Spleen (tissue), 7 donors: ENCODE measurements around the gene OR52D1.

Experiments
- POLR2A ChIP-seq, 3 donors: fragments of 450-650 bp; IDR thresholded peaks; one replicate each; pipeline ENCODE4 v1.5.1; 2017; ENCODE audit warnings: antibody characterized with exemption in 3 of 3, mild to moderate bottlenecking in 1 of 3
- POLR2AphosphoS5 ChIP-seq, 3 donors: sonication (generic); formaldehyde crosslinking; IDR thresholded peaks; one replicate each; pipeline ENCODE4 v1.5.1; 2017; ENCODE audit warnings: antibody characterized with exemption in 3 of 3
- TF ChIP-seq, protein P1 (sequence below), 11 experiments: fragments of 200-600 bp in 7 of 11; fragments of 450-650 bp in 4 of 11; sonication (generic) in 4 of 11; IDR thresholded peaks in 8 of 11; conservative IDR thresholded peaks in 3 of 11; 1 replicate in 7 of 11; 2 replicates in 4 of 11; pipeline versions ENCODE4 v1.4.0 to v1.8.0; 2016 to 2021; ENCODE audit warnings: antibody characterized with exemption in 11 of 11, inconsistent platforms in 4 of 11, mild to moderate bottlenecking in 1 of 11
- donor health status: DM: no; HTN: no; CAD: no; lungs with moderate emphysema.
- donor health status: DM: no; HTN: no; CAD: no.
- donor health status: DM: no; HTN: no; CAD: no.

DNA sequence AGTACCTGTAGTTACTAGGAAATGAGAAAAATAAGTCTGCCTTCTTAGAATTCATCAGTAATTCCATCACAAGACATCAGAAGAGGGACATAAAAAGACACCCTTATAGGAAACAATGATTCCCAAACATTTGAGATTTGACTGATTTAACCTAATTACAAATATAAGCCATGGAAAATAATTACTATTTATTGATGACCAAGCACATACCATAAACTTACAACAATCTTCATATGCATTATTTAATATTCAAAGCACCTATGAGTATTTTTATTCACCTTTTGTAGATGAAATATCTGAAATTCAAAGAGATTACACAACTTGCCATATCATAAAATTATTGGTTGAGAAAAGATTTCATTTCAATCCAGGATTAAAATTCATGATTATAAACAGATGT, 14.6 kb upstream of the OR52D1 start:
- TF ChIP-seq, protein P1, sequence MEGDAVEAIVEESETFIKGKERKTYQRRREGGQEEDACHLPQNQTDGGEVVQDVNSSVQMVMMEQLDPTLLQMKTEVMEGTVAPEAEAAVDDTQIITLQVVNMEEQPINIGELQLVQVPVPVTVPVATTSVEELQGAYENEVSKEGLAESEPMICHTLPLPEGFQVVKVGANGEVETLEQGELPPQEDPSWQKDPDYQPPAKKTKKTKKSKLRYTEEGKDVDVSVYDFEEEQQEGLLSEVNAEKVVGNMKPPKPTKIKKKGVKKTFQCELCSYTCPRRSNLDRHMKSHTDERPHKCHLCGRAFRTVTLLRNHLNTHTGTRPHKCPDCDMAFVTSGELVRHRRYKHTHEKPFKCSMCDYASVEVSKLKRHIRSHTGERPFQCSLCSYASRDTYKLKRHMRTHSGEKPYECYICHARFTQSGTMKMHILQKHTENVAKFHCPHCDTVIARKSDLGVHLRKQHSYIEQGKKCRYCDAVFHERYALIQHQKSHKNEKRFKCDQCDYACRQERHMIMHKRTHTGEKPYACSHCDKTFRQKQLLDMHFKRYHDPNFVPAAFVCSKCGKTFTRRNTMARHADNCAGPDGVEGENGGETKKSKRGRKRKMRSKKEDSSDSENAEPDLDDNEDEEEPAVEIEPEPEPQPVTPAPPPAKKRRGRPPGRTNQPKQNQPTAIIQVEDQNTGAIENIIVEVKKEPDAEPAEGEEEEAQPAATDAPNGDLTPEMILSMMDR (IDR thresholded peaks at IDR 0.05 in 8 of 11, conservative IDR thresholded peaks at IDR 0.05 in 3 of 11): no peak
- no peak for TF ChIP-seq POLR2A (IDR thresholded peaks at IDR 0.05)
- TF ChIP-seq POLR2AphosphoS5 (IDR thresholded peaks at IDR 0.05): no peak
